Upper lobe of left lung (tissue), 4 donors: ENCODE measurements around the gene SCGB1D1.

ENCODE experiments used
- CTCF ChIP-seq, 6 experiments: fragments of 450-650 bp in 4 of 6; fragments of 200-600 bp in 2 of 6; sonication (generic) in 2 of 6; IDR thresholded peaks; one replicate each; pipeline ENCODE4 v1.5.1; 2016 to 2019; ENCODE audit warnings: antibody characterized with exemption in 6 of 6
- POLR2AphosphoS5 ChIP-seq, 2 donors: sonication (generic); formaldehyde crosslinking; IDR thresholded peaks; one replicate each; pipeline ENCODE4 v1.5.1; 2017; ENCODE audit warnings: antibody characterized with exemption in 2 of 2

- TF ChIP-seq POLR2AphosphoS5 (IDR thresholded peaks at IDR 0.05) (no peak), CTCF (IDR thresholded peaks at IDR 0.05) (no peak)
Observed at GRCh38 chr11:62201376-62201775, 11.4 kb downstream of the SCGB1D1 start.
